HG03378 (cell line): ENCODE data around the gene CD55.
"Not testable (repeated sequence)": the region's sequence is repeated elsewhere in the genome, so short reads cannot be mapped to it uniquely, and the experiment has no call there.

Source experiments
- ATAC-seq: cut with Tn5 transposase; IDR thresholded peaks from one replicate; pipeline ENCODE4 v1.9.1; 2021; ENCODE audit warnings: mild to moderate bottlenecking, moderate library complexity; ENCODE audit not compliant: unreplicated experiment

Gene CD55

GRCh38 chr1:207304710-207305488 lies 16.6 kb upstream of the CD55 start:
- ATAC-seq: no peak

- ATAC-seq: no peak
These were observed 16.0 kb upstream of the CD55 start for GRCh38 chr1:207305489-207305873.

GRCh38 chr1:207306023-207306422 lies 15.5 kb upstream of the CD55 start:
- no peak for ATAC-seq

- no peak for ATAC-seq
These were observed 14.9 kb upstream of the CD55 start for GRCh38 chr1:207306603-207307002.

GRCh38 chr1:207308451-207309190 lies 12.9 kb upstream of the CD55 start:
- ATAC-seq: no peak

- no peak for ATAC-seq
These were observed 11.7 kb upstream of the CD55 start for GRCh38 chr1:207309745-207310273.

- no peak for ATAC-seq
These were observed 9.4 kb upstream of the CD55 start for GRCh38 chr1:207311888-207312603.

- no peak for ATAC-seq
These were observed 8.9 kb upstream of the CD55 start for GRCh38 chr1:207312604-207312920.

GRCh38 chr1:207313131-207313530 lies 8.3 kb upstream of the CD55 start:
- ATAC-seq: no peak

- ATAC-seq: no peak
These were observed 6.7 kb upstream of the CD55 start for GRCh38 chr1:207314816-207315215.

GRCh38 chr1:207315435-207315834 lies 6.0 kb upstream of the CD55 start:
- no peak for ATAC-seq

- no peak for ATAC-seq
These were observed 5.3 kb upstream of the CD55 start for GRCh38 chr1:207316141-207316540.

- no peak for ATAC-seq
These were observed 4.7 kb upstream of the CD55 start for GRCh38 chr1:207316622-207317391.

GRCh38 chr1:207317561-207317960 lies 3.9 kb upstream of the CD55 start:
- no peak for ATAC-seq

GRCh38 chr1:207318072-207318619 lies 3.3 kb upstream of the CD55 start:
- no peak for ATAC-seq

GRCh38 chr1:207319199-207319598 lies 2.3 kb upstream of the CD55 start:
- no peak for ATAC-seq

- ATAC-seq: not testable (repeated sequence)
These were observed 1.4 kb upstream of the CD55 start for GRCh38 chr1:207320105-207320504.

- no peak for ATAC-seq
These were observed 540 bp downstream of the CD55 start for GRCh38 chr1:207321790-207322645.

- ATAC-seq: no peak
These were observed 2.1 kb downstream of the CD55 start for GRCh38 chr1:207323425-207324225.
